Upper lobe of right lung (tissue), 1 donor: Measurements from ENCODE around the gene MPPED1. TPM values are rescaled to one million over a fixed set of nuclear protein-coding genes. Genes with fewer than 3 reads are reported as not detected.

Experiments used
- ATAC-seq: fragments of 200-7000 bp; cut with Tn5 transposase; one replicate; pipeline ENCODE4 v1.9.1; 2020; ENCODE audit warnings: mild to moderate bottlenecking, moderate library complexity
- DNase-seq: peaks from one replicate; pipeline ENCODE4 v3.0.0-alpha.2; 2020
- H3K27ac ChIP-seq: fragments of 200-600 bp; one replicate; pipeline ENCODE4 v1.8.0; 2022
- H3K27me3 ChIP-seq: fragments of 200-600 bp; one replicate; pipeline ENCODE4 v1.8.0; 2022; ENCODE audit warnings: mild to moderate bottlenecking
- H3K36me3 ChIP-seq: fragments of 200-600 bp; one replicate; pipeline ENCODE4 v1.8.0; 2022
- H3K4me1 ChIP-seq: fragments of 200-600 bp; one replicate; pipeline ENCODE4 v1.8.0; 2022
- H3K4me3 ChIP-seq: fragments of 200-600 bp; one replicate; pipeline ENCODE4 v1.8.0; 2022; ENCODE audit warnings: mild to moderate bottlenecking
- H3K9me3 ChIP-seq: fragments of 200-600 bp; one replicate; pipeline ENCODE4 v1.8.0; 2022
- intact Hi-C: fragments of 100-400 bp; cut with DNase I; formaldehyde crosslinking; loops from one replicate; pipeline ENCODE4 v1.11.0; 2022
- total RNA-seq: library from RNA; stranded (reverse); fragmentation: NEBNext Ultra II Directional; extraction: Animal tissue kit (Norgen Biotek cat#: 25700); gene quantifications from one replicate; pipeline ENCODE4 v1.2.1, GENCODE V29; 2021
- TF ChIP-seq, protein P1 (sequence below): fragments of 200-600 bp; IDR thresholded peaks from one replicate; pipeline ENCODE4 v1.8.0; 2022; ENCODE audit warnings: antibody characterized with exemption
- donor health status: DM: no; HTN: yes; CAD: no; lungs with severe emphysema.

MPPED1 gene
- total RNA-seq, 1 donor from 2014 or later, result not detected

DNA sequence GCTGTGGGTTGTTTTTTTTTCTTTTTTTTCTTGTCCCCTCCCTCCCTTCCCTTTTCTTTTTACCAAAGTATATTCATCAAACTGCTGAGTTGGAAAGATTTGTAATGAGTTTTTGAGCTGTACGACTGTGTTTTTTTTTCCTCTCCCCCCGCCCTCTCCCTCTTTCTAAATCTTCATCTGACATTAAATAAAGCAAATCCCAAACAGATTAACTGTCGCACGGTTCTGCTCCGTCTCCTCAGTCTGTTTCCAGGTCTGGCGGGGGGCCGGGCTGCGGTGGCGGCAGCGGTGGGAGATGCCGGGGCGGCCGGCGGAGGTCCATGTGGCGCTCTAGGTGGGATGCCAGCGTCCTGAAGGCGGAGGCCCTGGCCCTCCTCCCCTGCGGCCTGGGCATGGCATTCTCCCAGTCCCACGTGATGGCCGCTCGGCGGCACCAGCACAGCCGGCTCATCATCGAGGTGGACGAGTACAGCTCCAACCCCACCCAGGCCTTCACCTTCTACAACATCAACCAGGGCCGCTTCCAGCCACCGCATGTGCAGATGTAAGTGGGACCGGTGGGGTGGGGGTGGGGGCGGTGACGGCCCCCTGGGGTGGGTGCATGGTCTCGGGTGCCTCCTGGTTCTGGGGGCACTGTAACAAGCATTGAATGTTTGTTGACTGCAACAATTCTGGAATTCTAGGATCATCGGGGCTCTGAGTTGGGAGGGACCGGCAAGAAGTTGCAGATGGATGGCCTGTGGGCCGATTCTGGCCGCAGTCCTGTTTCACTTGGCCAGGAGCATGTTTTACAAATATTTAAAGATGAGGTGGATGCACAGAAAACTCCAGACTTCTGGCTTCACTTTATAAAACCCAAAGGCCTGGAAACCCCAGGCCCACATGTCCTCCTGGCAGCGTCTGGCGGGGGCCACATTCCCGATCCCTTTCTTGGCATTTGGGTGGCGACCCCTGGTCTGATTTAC, 13.1 kb downstream of the MPPED1 start:
- Histone ChIP-seq H3K27me3 (peaks cover 32% of the 10 kb centered on the region), H3K36me3 (no peaks in the 10 kb centered on the region), H3K27ac (no peak overlapping the region), H3K4me3 (no peak overlapping the region), H3K4me1 (no peaks in the 10 kb centered on the region), H3K9me3 (no peaks in the 10 kb centered on the region)
- no peak for DNase-seq
- ATAC-seq, result no peak
- intact Hi-C loops, result no loop called here
- TF ChIP-seq, protein P1, sequence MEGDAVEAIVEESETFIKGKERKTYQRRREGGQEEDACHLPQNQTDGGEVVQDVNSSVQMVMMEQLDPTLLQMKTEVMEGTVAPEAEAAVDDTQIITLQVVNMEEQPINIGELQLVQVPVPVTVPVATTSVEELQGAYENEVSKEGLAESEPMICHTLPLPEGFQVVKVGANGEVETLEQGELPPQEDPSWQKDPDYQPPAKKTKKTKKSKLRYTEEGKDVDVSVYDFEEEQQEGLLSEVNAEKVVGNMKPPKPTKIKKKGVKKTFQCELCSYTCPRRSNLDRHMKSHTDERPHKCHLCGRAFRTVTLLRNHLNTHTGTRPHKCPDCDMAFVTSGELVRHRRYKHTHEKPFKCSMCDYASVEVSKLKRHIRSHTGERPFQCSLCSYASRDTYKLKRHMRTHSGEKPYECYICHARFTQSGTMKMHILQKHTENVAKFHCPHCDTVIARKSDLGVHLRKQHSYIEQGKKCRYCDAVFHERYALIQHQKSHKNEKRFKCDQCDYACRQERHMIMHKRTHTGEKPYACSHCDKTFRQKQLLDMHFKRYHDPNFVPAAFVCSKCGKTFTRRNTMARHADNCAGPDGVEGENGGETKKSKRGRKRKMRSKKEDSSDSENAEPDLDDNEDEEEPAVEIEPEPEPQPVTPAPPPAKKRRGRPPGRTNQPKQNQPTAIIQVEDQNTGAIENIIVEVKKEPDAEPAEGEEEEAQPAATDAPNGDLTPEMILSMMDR, result no peak

DNA sequence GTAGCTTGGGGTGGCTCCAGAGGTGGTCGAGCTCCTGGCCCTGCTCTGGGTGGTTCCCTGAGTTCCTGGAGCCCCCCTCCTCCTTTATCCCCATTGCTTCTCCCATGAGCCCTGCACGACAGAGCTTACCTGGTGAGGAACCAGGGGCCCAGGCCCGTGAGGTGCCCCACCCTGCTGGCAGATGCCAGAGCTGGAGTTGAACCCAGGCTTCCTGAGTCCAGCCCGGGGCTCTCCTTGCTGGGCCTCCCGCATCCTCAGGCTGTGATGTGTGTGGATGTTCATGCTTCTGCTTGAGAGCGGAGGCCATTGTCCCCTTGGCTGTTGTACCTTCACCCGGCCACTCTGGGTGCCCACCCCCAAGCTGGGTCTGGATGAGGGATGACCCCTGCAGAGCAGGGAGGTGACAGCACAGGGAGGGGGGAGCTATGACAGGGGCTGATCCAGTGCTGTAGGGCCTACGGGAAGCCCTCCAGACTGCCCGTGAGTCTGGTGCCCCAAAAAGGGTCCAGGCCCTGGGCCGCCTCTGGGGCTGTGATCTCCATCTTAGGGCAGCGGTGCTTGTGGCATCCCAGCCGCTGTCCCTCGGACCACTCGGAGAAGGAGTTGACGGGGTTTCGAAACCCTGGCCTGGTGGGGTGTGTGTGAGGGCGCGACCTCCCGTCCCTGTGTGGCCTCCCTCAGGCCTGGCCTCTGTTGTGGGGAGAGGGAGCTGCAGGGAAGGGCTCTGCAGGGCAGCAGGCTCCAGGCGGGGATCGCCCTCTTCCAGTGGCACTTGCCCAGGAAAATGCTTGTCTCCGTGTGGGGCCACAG, 14.4 kb downstream of the MPPED1 start:
- ATAC-seq (no peak), DNase-seq (no peak)
- TF ChIP-seq, protein P1, result no peak
- Histone ChIP-seq H3K27me3 (peaks cover 37% of the 10 kb centered on the region), H3K4me3 (no peak overlapping the region), H3K27ac (no peak overlapping the region), H3K36me3 (no peaks in the 10 kb centered on the region), H3K9me3 (no peaks in the 10 kb centered on the region), H3K4me1 (no peaks in the 10 kb centered on the region)
- intact Hi-C loops, result no loop called here

DNA sequence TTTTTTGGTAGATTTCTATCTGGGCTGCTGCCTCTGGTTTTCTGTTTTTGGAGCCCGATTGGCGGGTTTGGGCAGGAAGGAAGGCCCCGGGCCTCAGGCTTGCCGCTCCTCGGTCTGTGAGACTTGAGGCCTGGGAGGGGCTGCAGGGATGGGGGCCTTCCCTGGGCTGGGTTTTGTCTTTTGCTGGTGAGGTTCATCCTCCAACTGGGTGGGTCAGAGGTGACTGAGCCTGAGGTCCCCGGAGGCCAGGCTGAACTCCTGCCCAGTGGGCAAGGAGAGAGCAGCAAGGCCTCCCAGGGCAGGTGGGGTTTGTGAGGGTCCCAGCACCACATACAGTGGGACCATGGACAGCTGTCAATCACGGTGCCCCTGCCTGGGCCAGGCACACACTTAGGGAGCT, 15.0 kb downstream of the MPPED1 start:
- intact Hi-C loops, result no loop called here
- H3K27ac ChIP-seq, result no peak overlapping the region
- no peak for ATAC-seq
- H3K4me3 ChIP-seq, result no peak overlapping the region
- no peaks in the 10 kb centered on the region for H3K9me3 ChIP-seq
- H3K4me1 ChIP-seq, result no peaks in the 10 kb centered on the region
- TF ChIP-seq, protein P1, result no peak
- peaks cover 41% of the 10 kb centered on the region for H3K27me3 ChIP-seq
- DNase-seq, result no peak
- no peaks in the 10 kb centered on the region for H3K36me3 ChIP-seq

DNA sequence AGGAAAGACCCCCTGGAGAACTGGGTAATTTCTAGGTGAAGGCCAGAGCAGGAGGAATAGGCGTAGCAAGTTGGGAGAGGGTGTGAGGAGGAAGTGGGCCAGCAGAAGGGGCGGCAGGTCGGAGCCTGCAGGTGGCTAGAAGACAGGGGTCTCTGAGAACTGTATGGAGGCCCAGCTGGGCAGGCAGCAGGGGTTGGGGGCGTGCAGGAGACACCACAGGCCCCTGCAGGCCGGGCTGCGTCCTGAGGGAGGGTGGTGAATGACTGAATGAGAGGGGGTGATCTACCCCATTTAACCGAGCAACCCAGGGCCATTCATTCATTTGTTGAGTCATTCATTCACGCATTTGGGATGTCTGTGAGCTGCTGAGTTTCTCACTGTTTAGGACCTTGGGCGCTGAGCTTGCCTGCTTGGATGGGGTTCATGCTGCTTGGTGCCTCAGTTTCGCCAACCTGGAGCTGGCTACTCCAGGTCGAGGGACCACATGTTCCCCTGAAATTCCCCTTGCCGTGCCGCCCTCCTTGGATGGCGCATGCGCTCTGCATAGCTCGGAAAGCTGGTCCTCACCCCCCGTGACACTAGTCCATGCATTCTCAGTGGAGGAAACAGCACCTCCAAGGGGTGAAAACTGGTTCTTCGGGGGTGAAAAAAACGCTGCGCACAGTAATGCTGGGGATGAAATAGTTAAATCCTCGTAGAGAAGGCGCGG, 15.6 kb downstream of the MPPED1 start:
- TF ChIP-seq, protein P1, result no peak
- no peak overlapping the region for H3K4me3 ChIP-seq
- no peak overlapping the region for H3K27ac ChIP-seq
- intact Hi-C loops, result no loop called here
- no peaks in the 10 kb centered on the region for H3K4me1 ChIP-seq
- H3K27me3 ChIP-seq, result peaks cover 39% of the 10 kb centered on the region
- no peaks in the 10 kb centered on the region for H3K36me3 ChIP-seq
- ATAC-seq, result no peak
- no peaks in the 10 kb centered on the region for H3K9me3 ChIP-seq
- no peak for DNase-seq

DNA sequence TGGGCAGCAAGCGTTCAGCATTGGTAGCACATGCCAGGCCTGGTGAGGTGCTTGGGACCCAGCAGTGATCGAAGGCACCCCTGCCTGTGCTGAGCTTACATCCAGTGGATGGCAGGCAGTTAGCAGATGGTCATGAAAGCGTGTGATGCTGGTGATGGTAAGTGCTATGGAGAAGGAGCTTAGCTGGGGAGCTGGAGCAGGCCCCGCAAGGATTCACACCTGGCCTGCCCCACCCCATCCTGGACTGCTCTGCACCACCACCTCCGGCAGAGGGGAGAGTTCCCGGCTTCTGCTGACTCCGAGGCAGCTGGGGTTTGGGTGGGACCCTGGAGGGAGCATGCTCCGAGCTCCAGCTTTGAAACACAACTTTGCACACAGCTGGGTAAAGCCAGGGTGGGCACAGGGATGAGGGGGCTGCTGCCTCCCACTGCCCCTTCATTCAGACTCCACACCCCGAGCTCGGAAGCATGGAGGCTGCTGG, 16.2 kb downstream of the MPPED1 start:
- H3K9me3 ChIP-seq, result no peaks in the 10 kb centered on the region
- no peak overlapping the region for H3K4me3 ChIP-seq
- no peaks in the 10 kb centered on the region for H3K36me3 ChIP-seq
- no peaks in the 10 kb centered on the region for H3K4me1 ChIP-seq
- no peak for ATAC-seq
- peaks cover 36% of the 10 kb centered on the region for H3K27me3 ChIP-seq
- intact Hi-C loops, result no loop called here
- no peak overlapping the region for H3K27ac ChIP-seq
- TF ChIP-seq, protein P1, result no peak
- DNase-seq, result no peak
